SKM-1 treated with dmso at 0.1 percent for 144 hours (cell line): ENCODE measurements around the gene PSAP.

Experiments used
- DNase-seq: peaks from one replicate; lab custom pipeline; 2025; ENCODE audit not compliant: unreplicated experiment; lab: John Stamatoyannopoulos, UW

The PSAP gene

DNA sequence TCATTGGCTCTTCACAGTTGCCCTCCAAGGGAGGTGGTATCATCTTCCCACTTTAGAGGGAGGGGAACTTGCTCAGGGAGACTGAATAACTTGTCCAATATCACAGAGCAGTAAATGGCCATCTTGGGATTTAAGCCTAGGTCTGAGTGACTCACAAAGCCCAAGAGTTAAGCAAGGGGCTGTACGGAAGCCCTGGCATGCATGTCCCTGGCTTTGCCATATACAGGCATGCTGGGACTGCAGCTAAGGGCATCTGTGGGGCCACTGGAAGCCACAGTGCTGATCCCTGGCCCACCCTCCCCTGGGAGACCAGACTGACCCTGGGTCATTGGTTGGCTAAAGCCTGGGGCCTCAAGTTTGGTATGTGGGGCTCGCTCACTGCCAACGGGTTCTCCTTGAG, 80.8 kb downstream of the PSAP start:
- no peak for DNase-seq

DNA sequence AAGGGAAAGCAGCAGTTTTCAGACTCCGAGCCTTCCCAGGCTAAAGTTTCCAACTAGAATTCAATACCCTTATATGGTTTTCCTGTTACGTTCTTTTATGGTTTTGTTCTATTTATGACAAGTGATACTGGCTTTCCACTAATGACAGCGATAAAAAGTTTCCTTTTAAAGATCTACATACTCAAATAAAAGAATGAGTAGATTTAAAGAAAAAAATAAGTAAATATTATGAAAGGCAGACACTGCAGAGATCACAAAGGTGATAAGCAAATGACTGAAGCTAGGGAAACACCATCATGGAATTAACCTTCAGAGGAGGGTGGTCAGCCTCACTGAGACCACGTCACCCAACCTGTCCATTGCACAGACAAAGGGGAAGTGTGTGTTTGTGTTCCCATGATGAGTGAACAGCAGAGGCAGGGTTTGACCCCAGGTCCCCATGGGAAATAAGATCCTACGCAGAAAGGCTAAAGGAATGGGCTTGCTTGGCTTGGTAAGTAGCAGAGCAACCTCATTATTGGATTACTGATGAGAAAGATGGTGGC, 81.7 kb downstream of the PSAP start:
- DNase-seq, result no peak

DNA sequence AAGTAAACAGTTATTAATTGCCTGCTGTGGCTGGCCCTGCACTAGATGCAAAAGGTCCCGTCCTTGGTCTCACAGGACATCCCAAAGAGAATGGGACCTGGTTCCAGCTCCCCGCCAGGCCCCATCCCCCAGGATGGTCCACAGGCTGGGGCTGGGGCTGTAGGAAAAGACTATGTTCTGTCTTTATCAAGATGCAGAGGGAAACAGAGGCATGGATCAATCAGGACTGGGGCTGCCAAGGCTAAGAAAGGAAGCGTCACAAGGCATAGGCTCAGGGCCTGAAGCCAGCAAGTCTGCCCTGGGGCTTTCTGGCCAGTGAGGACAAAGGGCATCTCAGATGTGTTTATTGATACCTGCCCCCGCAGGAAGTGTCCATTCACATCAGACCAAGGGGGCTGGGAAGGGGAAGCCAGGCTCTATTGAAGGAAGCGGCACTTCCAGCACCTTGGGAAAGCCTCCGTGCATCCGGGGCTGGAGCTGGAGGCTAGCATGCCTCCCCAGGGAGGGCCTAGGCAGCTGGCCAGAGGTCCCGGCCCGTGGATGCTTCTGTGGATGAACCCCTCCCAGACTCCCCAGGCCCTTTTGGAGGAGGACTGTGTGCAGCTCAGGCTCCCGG, 83.5 kb downstream of the PSAP start:
- DNase-seq, result no peak

DNA sequence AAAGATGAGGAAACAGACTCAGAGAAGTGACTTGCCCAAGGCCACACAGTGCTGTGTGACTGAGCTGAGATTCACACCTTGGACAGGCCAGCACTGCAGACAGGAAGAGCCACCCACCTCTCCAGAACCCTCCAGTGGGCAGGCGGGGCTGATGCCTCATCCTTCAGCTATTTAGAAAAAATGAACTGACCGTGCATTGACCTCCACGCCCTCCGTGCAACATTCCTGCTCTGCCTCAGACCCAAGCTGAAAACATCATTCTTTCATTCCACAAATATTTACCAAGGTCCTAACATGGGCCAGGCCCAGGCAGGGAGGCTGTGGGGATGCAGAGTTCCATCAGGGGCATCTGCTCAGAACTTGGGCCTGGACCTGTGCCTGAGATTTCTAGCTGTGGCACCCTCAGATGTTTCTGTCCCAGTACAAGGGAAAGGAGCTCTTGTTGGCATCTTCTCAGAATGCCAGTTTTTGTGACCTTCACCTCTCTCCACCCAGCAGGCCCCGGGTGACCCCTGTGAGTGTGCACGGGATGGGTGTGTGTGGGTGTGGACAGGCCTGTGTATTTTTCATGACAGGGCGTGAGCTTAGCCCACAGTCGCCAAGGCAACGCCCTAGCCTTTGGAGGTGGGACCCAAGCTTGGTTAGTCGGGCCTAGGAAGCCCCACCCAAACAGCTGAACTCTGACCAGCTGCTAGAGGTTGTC, 84.2 kb downstream of the PSAP start:
- no peak for DNase-seq
